ENCODE results near the gene ABTB2.

DNA sequence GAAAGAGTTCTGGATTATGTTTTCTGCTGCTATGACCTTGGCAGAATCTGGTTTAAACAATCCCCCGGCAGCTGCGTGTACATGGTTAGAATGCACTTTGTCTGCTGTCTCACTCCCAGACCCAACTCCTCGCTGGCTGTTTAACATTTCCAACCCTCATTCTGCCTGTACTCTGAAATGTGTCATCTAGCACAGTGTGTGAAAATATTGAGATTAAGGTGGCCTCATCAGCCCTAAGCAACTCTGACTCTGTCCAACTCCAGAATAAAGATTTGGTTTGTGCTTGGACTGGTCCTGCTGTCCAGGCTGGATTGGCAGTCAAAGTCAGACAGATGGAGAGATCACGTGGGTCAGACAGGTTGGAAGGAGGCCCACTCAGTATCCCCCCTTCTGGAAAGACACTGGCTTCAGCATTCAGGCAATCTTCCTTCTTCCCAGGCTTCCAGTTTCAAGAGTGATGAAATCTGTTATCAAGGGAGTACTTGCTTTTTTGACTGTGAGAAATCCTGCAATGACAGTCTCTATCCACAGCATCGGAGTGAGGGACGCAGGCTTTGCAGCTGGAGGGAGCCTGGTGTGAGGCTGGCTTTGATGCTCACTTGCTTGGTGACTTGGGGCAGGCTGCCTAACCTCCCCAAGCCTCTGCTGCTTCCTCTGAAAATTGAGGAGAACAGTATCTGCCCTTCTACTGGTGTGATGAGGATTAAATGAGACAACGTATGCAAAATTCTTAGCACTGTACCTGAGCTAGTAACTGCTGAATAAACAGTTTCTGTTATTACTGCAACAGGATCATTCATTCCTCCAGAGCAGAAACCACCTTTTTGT is 29.8 kb downstream of the ABTB2 start:
- no peak for TF ChIP-seq EZH2 (IDR thresholded peaks at IDR 0.05; ENCODE audit: low read depth, low read length, severe bottlenecking)
- TF ChIP-seq POLR2AphosphoS5 (IDR thresholded peaks at IDR 0.05; ENCODE audit: low read depth, low read length) = no peak
- no peak for TF ChIP-seq TEAD4 (IDR thresholded peaks at IDR 0.05; ENCODE audit: low read depth, low read length)
- TF ChIP-seq CTCF (IDR thresholded peaks at IDR 0.05; ENCODE audit: control extremely low read depth in 1 of 3, insufficient read depth in 1 of 3, low read depth in 1 of 3, low read length in 3 of 3) = no peak
- TF ChIP-seq YY1 (IDR thresholded peaks at IDR 0.05; ENCODE audit: low read depth, low read length) = no peak
- TF ChIP-seq RBBP5 (IDR thresholded peaks at IDR 0.05; ENCODE audit: borderline replicate concordance, low read depth, low read length) = no peak
- TF ChIP-seq POLR2A (IDR thresholded peaks at IDR 0.05; ENCODE audit: control extremely low read depth in 1 of 2, low read depth in 2 of 2, low read length in 2 of 2) = no peak
- TF ChIP-seq CHD2 (IDR thresholded peaks at IDR 0.05; ENCODE audit: low read length) = no peak
- TF ChIP-seq SIX5 (IDR thresholded peaks at IDR 0.05; ENCODE audit: low read depth, low read length) = no peak
- no peak for TF ChIP-seq SRF (IDR thresholded peaks at IDR 0.05; ENCODE audit: low read depth, low read length)
- no peak for TF ChIP-seq NRF1 (IDR thresholded peaks at IDR 0.05; ENCODE audit: low read depth, low read length)
- no peak for TF ChIP-seq BACH1 (IDR thresholded peaks at IDR 0.05; ENCODE audit: low read length)
- no peak for TF ChIP-seq RNF2 (IDR thresholded peaks at IDR 0.05; ENCODE audit: borderline replicate concordance, low read depth, low read length, missing control alignments, poor library complexity, severe bottlenecking)
- TF ChIP-seq, protein P1, sequence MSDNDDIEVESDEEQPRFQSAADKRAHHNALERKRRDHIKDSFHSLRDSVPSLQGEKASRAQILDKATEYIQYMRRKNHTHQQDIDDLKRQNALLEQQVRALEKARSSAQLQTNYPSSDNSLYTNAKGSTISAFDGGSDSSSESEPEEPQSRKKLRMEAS (IDR thresholded peaks at IDR 0.05) = no peak
